Fibroblast of mammary gland (primary cell): ENCODE data around the gene TRNP1.
A peak's percentile ranks its signal among the peaks of the same experiment; 100 is the strongest.

Experiments
- DNase-seq: peaks from one replicate; pipeline ENCODE4 v3.0.0-alpha.2; 2010; ENCODE audit warnings: low read depth
- H3K4me3 ChIP-seq: 2 replicates; pipeline ENCODE4 v1.5.1; 2011; ENCODE audit warnings: low read depth, mild to moderate bottlenecking, low read length, moderate library complexity; ENCODE audit not compliant: control insufficient read depth
- CTCF ChIP-seq: conservative IDR thresholded peaks from 2 replicates; pipeline ENCODE4 v1.5.1; 2011; ENCODE audit warnings: low read depth, low read length, inconsistent platforms; ENCODE audit not compliant: control insufficient read depth, insufficient read depth

Gene TRNP1

GRCh38 chr1:27000817-27001460 lies 7.4 kb downstream of the TRNP1 start:
- no peak for TF ChIP-seq CTCF
- no peak overlapping the region for H3K4me3 ChIP-seq
- peak; percentile 91 for DNase-seq

GRCh38 chr1:27001570-27002360 lies 8.3 kb downstream of the TRNP1 start:
- H3K4me3 ChIP-seq = no peak overlapping the region
- DNase-seq = peak; percentile 78
- TF ChIP-seq CTCF = no peak

- peak; percentile 37 for DNase-seq
- no peak for TF ChIP-seq CTCF
- H3K4me3 ChIP-seq = no peak overlapping the region
These were observed 10.4 kb downstream of the TRNP1 start for GRCh38 chr1:27003745-27004470.

GRCh38 chr1:27004471-27005165 lies 11.1 kb downstream of the TRNP1 start:
- no peak for TF ChIP-seq CTCF
- DNase-seq = peak; percentile 77
- H3K4me3 ChIP-seq = no peak overlapping the region

- no peak for DNase-seq
- H3K4me3 ChIP-seq = no peak overlapping the region
- TF ChIP-seq CTCF = no peak
These were observed 11.7 kb downstream of the TRNP1 start for GRCh38 chr1:27005166-27005530.
